ENCODE measurements around the gene CLRN3.

- TF ChIP-seq, protein P1, sequence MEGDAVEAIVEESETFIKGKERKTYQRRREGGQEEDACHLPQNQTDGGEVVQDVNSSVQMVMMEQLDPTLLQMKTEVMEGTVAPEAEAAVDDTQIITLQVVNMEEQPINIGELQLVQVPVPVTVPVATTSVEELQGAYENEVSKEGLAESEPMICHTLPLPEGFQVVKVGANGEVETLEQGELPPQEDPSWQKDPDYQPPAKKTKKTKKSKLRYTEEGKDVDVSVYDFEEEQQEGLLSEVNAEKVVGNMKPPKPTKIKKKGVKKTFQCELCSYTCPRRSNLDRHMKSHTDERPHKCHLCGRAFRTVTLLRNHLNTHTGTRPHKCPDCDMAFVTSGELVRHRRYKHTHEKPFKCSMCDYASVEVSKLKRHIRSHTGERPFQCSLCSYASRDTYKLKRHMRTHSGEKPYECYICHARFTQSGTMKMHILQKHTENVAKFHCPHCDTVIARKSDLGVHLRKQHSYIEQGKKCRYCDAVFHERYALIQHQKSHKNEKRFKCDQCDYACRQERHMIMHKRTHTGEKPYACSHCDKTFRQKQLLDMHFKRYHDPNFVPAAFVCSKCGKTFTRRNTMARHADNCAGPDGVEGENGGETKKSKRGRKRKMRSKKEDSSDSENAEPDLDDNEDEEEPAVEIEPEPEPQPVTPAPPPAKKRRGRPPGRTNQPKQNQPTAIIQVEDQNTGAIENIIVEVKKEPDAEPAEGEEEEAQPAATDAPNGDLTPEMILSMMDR (IDR thresholded peaks at IDR 0.05 in 4 of 5, conservative IDR thresholded peaks at IDR 0.05 in 1 of 5) = no peak
- no peak for TF ChIP-seq POLR2A (IDR thresholded peaks at IDR 0.05)
These were observed 16.8 kb downstream of the CLRN3 start for GRCh38 chr10:127875916-127876315.

Data from gastrocnemius medialis (tissue), 4 donors.